Measurements from ENCODE around the gene GTF2F1. TPM values are rescaled to one million over a fixed set of nuclear protein-coding genes. Genes with fewer than 3 reads are reported as not detected.
"Not testable (repeated sequence)": the region's sequence is repeated elsewhere in the genome, so short reads cannot be mapped to it uniquely, and the experiment has no call there.

GTF2F1 gene
- total RNA-seq, 3 donors from 2014 or later: 51.1 to 63.1 (median 59.1) TPM

DNA sequence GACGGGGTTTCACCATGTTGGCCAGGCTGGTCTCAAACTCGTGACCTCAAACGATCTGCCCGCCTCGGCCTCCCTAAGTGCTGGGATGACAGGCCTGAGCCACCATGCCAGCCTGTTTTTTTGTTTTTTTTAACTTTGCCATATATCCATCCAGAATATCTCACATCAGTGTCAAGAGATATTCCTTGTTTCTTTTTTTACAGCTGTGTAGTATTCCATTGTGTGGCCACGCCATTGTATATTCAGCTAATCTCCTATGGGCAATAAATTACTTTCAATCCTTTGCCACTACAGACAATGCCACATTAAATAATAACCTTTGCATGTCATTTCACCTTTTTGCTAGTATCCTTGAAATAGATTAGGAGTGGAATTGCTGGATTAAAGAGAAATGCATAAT lies 16.4 kb upstream of the GTF2F1 start:
- intact Hi-C loops (cut with DNase I, micrococcal nuclease): no loop called here
- DNase-seq (no peak), ATAC-seq (no peak)
- H3K4me1 ChIP-seq (ENCODE audit: low read depth): no peaks in the 10 kb centered on the region
- no peak for TF ChIP-seq CTCF (IDR thresholded peaks at IDR 0.05)
- H3K4me3 ChIP-seq: no peak overlapping the region
- no peaks in the 10 kb centered on the region for H3K36me3 ChIP-seq (ENCODE audit: low read depth)
- H3K9me3 ChIP-seq: no peaks in the 10 kb centered on the region

GRCh38 chr19:6406401-6406800 lies 13.4 kb upstream of the GTF2F1 start:
- Histone ChIP-seq H3K9me3 (no peaks in the 10 kb centered on the region), H3K36me3 (ENCODE audit: low read depth) (no peaks in the 10 kb centered on the region), H3K4me3 (no peak overlapping the region), H3K4me1 (ENCODE audit: low read depth) (peaks cover 21% of the 10 kb centered on the region)
- DNase-seq: no peak
- intact Hi-C loops (cut with DNase I, micrococcal nuclease): no loop called here
- ATAC-seq: no peak
- no peak for TF ChIP-seq CTCF (IDR thresholded peaks at IDR 0.05)

GRCh38 chr19:6402837-6403608 lies 10.1 kb upstream of the GTF2F1 start:
- H3K4me3 ChIP-seq: no peak overlapping the region
- no peak for TF ChIP-seq CTCF (IDR thresholded peaks at IDR 0.05)
- intact Hi-C loops (cut with DNase I, micrococcal nuclease): no loop called here
- peak; percentile 93 for ATAC-seq
- peaks cover 21% of the 10 kb centered on the region for H3K4me1 ChIP-seq (ENCODE audit: low read depth)
- DNase-seq: peak; percentile 77 to 86 (median 81)
- H3K9me3 ChIP-seq: no peaks in the 10 kb centered on the region
- H3K36me3 ChIP-seq (ENCODE audit: low read depth): no peaks in the 10 kb centered on the region

DNA sequence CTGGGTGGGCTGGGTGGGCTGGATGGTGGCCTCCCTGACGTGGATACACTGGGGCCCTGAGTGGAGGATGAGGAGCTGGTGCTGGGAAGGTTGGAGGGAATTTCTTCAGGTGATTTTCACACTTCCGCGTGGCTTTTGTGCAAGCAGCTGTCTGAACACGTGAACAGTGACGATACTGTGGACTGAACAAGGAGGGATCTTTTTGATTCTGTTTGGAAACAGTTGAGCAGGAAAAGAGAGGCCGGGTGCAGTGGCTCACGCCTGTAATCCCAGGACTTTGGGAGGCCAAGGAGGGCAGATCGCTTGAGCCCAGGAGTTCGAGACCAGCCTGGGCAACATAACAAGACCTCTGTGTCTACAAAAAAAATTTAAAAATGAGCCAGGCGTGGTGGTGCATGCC lies 9.1 kb upstream of the GTF2F1 start:
- Histone ChIP-seq H3K9me3 (no peaks in the 10 kb centered on the region), H3K4me1 (ENCODE audit: low read depth) (peaks cover 21% of the 10 kb centered on the region), H3K4me3 (no peak overlapping the region), H3K36me3 (ENCODE audit: low read depth) (no peaks in the 10 kb centered on the region)
- intact Hi-C loops (cut with DNase I, micrococcal nuclease): no loop called here
- no peak for TF ChIP-seq CTCF (IDR thresholded peaks at IDR 0.05)
- ATAC-seq (peak; percentile 63), DNase-seq (peak in 2 of 3 donors; percentile 33 to 57)

DNA sequence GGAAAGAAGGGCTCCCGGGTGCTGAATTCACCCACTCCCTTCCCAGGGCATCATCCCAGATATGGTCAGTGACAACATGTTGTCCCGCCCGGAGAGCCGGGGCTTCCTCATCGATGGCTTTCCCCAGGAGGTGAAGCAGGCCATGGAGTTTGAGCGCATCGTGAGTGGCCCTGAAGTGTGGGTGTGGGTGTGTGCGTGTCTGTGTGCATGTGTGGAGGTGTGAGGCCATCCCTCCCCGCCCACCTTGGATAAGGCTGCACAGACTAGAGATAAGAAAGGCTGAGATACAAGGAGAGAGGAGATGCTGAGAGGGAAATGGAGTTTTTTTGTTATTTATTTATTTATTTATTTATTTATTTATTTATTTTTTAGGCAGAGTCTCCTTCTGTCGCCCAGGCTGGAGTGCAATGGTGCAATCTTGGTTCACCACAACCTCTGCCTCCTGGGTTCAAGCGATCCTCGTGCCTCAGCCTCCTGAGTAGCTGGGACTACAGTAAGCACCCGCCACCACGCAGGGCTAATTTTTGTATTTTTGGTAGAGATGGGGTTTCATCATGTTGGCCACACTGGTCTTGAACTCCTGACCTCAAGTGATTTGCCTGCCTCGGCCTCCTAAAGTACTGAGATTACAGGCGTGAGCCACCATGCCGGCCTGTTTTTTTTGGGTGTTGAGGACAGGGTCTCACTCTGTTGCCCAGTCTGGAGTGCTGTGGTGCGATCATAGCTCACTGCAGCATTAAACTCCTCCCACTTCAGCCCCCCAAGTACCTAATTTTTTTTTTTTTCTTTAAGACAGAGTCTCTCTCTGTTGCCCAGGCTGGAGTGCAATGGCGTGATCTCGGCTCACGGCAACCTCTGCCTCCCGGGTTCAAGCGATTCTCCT lies 7.3 kb upstream of the GTF2F1 start:
- DNase-seq; H3K9me3 ChIP-seq; H3K4me3 ChIP-seq; H3K36me3 ChIP-seq (ENCODE audit: low read depth); intact Hi-C loops (cut with DNase I, micrococcal nuclease); ATAC-seq: not testable (repeated sequence)
- H3K4me1 ChIP-seq (ENCODE audit: low read depth): peaks cover 21% of the 10 kb centered on the region

- intact Hi-C loops (cut with DNase I, micrococcal nuclease): no loop called here
- Histone ChIP-seq H3K36me3 (ENCODE audit: low read depth) (peaks cover 3% of the 10 kb centered on the region), H3K4me3 (no peak overlapping the region), H3K9me3 (no peaks in the 10 kb centered on the region), H3K4me1 (ENCODE audit: low read depth) (peaks cover 10% of the 10 kb centered on the region)
- no peak for TF ChIP-seq CTCF (IDR thresholded peaks at IDR 0.05)
- ATAC-seq (no peak), DNase-seq (no peak)
Measured at GRCh38 chr19:6396305-6396704, 3.3 kb upstream of the GTF2F1 start.

Measured in mucosa of descending colon (tissue), 3 donors.